ENCODE data around the gene CORO1C. TPM values are rescaled to one million over a fixed set of nuclear protein-coding genes. Genes with fewer than 3 reads are reported as not detected.
A peak's percentile ranks its signal among the peaks of the same experiment; 100 is the strongest.

CORO1C gene
- total RNA-seq, 1 donor from 2014 or later: 68.3 TPM

- Mint-ChIP-seq H3K9me3 (no peaks in the 10 kb centered on the region), H3K36me3 (ENCODE audit: low read depth) (peaks cover 39% of the 10 kb centered on the region), H3K4me1 (peaks cover 57% of the 10 kb centered on the region), H3K4me3 (no peak overlapping the region), H3K27ac (peak overlapping the region; percentile 46), H3K27me3 (no peaks in the 10 kb centered on the region)
- ChIA-PET POLR2A (interaction anchor here (0.6 to 1.2 kb wide), 3 partner anchors 8 to 15 kb away, joined by 3 to 8 read pairs (median 4); no protein-coding TSS in a partner anchor), CTCF (no interaction called here)
- ATAC-seq (ENCODE audit: low read depth): no peak
- TF ChIP-seq CTCF (IDR thresholded peaks at IDR 0.05): no peak
- intact Hi-C loops (cut with micrococcal nuclease): no loop called here
- DNase-seq: no peak
These were observed 37.6 kb downstream of the CORO1C start for GRCh38 chr12:108693751-108694150.

- ChIA-PET CTCF (no interaction called here), POLR2A (interaction anchor here (0.5 to 1.2 kb wide), 6 partner anchors 8 to 37 kb away, joined by 3 to 10 read pairs (median 6); no protein-coding TSS in a partner anchor)
- no peak for TF ChIP-seq CTCF (IDR thresholded peaks at IDR 0.05)
- Mint-ChIP-seq H3K27ac (no peak overlapping the region), H3K36me3 (ENCODE audit: low read depth) (peaks cover 35% of the 10 kb centered on the region), H3K4me1 (peaks cover 59% of the 10 kb centered on the region), H3K9me3 (no peaks in the 10 kb centered on the region), H3K27me3 (no peaks in the 10 kb centered on the region), H3K4me3 (no peak overlapping the region)
- DNase-seq: no peak
- ATAC-seq (ENCODE audit: low read depth): no peak
- intact Hi-C loops (cut with micrococcal nuclease): no loop called here
These were observed 38.1 kb downstream of the CORO1C start for GRCh38 chr12:108693186-108693730.

- peak overlapping the region; percentile 89 for H3K27ac Mint-ChIP-seq
- peak overlapping the region; percentile 77 for H3K4me3 Mint-ChIP-seq
- H3K36me3 Mint-ChIP-seq (ENCODE audit: low read depth): peaks cover 26% of the 10 kb centered on the region
- no peaks in the 10 kb centered on the region for H3K9me3 Mint-ChIP-seq
- no peak for DNase-seq
- peak; percentile 25 for ATAC-seq (ENCODE audit: low read depth)
- no peak for TF ChIP-seq CTCF (IDR thresholded peaks at IDR 0.05)
- H3K4me1 Mint-ChIP-seq: peaks cover 59% of the 10 kb centered on the region
- ChIA-PET POLR2A (interaction anchor here (0.5 to 2.0 kb wide), 10 partner anchors 19 to 131 kb away, joined by 3 to 14 read pairs (median 7); partner anchors contain the start of gene SART3), CTCF (no interaction called here)
- intact Hi-C loops (cut with micrococcal nuclease): loop anchor here (1.0 to 2.0 kb wide), 4 partner anchors 23 to 129 kb away; no protein-coding TSS in a partner anchor
- H3K27me3 Mint-ChIP-seq: no peaks in the 10 kb centered on the region
These were observed 39.1 kb downstream of the CORO1C start for GRCh38 chr12:108691998-108692808.

- Mint-ChIP-seq H3K4me3 (peak overlapping the region; percentile 77), H3K4me1 (peaks cover 54% of the 10 kb centered on the region), H3K9me3 (no peaks in the 10 kb centered on the region), H3K27ac (peak overlapping the region; percentile 89), H3K36me3 (ENCODE audit: low read depth) (peaks cover 24% of the 10 kb centered on the region), H3K27me3 (no peaks in the 10 kb centered on the region)
- peak; percentile 84 for ATAC-seq (ENCODE audit: low read depth)
- intact Hi-C loops (cut with micrococcal nuclease): loop anchor here (1.0 to 2.0 kb wide), 4 partner anchors 23 to 128 kb away; no protein-coding TSS in a partner anchor
- no peak for TF ChIP-seq CTCF (IDR thresholded peaks at IDR 0.05)
- POLR2A ChIA-PET: interaction anchor here (0.6 to 2.0 kb wide), 10 partner anchors 18 to 135 kb away, joined by 3 to 14 read pairs (median 4); partner anchors contain the start of gene ISCU
- CTCF ChIA-PET: interaction anchor here (0.7 to 1.8 kb wide), 3 partner anchors 10 to 41 kb away, joined by 3 to 5 read pairs (median 3); no protein-coding TSS in a partner anchor
- peak; percentile 28 for DNase-seq
These were observed 39.9 kb downstream of the CORO1C start for GRCh38 chr12:108691175-108691997.
